ENCODE data around the gene C12orf76.
"Not testable (repeated sequence)": the region's sequence is repeated elsewhere in the genome, so short reads cannot be mapped to it uniquely, and the experiment has no call there.

GRCh38 chr12:110008681-110009398, 39.5 kb downstream of the C12orf76 start:
- not testable (repeated sequence) for TF ChIP-seq CTCF (conservative IDR thresholded peaks at IDR 0.05; ENCODE audit: low read depth in 2 of 2); EZH2phosphoT487 (IDR thresholded peaks at IDR 0.05; ENCODE audit: unreplicated experiment); POLR2AphosphoS5 (IDR thresholded peaks at IDR 0.05; ENCODE audit: low read depth); EZH2 (IDR thresholded peaks at IDR 0.05; ENCODE audit: low read depth, unreplicated experiment); REST (IDR thresholded peaks at IDR 0.05; ENCODE audit: unreplicated experiment); ZNF114 (CRISPR knock-in tag; IDR thresholded peaks at IDR 0.05); CREB1 (CRISPR knock-in tag; IDR thresholded peaks at IDR 0.05; ENCODE audit: low read depth); ZNF462 (CRISPR knock-in tag; IDR thresholded peaks at IDR 0.05); JUNB (IDR thresholded peaks at IDR 0.05; ENCODE audit: unreplicated experiment); ETS1 (IDR thresholded peaks at IDR 0.05); NANOG (IDR thresholded peaks at IDR 0.05; ENCODE audit: borderline replicate concordance)

Measured in GM23338 (cell line).